Fibroblast of the aortic adventitia (primary cell): ENCODE data around the gene HDDC3. TPM values are rescaled to one million over a fixed set of nuclear protein-coding genes. Genes with fewer than 3 reads are reported as not detected.

Source experiments
- DNase-seq: peaks from one replicate; pipeline ENCODE4 v3.0.0-alpha.2; 2010; ENCODE audit warnings: low read depth
- H3K4me3 ChIP-seq: 2 replicates; pipeline ENCODE4 v1.5.1; 2011; ENCODE audit warnings: low read depth, mild to moderate bottlenecking, control low read depth, low read length, moderate library complexity
- total RNA-seq: library from RNA; depleted of rRNA; stranded (reverse); fragments of >200 nt; gene quantifications from 2 replicates; pipeline ENCODE4 v1.2.3, GENCODE V29; 2012; ENCODE audit warnings: low replicate concordance
- TF ChIP-seq, protein P1 (sequence below): IDR thresholded peaks from 2 replicates; pipeline ENCODE4 v1.5.1; 2011; ENCODE audit warnings: mild to moderate bottlenecking, low read length, control low read depth, inconsistent platforms; ENCODE audit not compliant: insufficient read depth

HDDC3 gene, protein sequence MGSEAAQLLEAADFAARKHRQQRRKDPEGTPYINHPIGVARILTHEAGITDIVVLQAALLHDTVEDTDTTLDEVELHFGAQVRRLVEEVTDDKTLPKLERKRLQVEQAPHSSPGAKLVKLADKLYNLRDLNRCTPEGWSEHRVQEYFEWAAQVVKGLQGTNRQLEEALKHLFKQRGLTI
- 4.3 and 12.9 TPM in 2 replicates for total RNA-seq

DNA sequence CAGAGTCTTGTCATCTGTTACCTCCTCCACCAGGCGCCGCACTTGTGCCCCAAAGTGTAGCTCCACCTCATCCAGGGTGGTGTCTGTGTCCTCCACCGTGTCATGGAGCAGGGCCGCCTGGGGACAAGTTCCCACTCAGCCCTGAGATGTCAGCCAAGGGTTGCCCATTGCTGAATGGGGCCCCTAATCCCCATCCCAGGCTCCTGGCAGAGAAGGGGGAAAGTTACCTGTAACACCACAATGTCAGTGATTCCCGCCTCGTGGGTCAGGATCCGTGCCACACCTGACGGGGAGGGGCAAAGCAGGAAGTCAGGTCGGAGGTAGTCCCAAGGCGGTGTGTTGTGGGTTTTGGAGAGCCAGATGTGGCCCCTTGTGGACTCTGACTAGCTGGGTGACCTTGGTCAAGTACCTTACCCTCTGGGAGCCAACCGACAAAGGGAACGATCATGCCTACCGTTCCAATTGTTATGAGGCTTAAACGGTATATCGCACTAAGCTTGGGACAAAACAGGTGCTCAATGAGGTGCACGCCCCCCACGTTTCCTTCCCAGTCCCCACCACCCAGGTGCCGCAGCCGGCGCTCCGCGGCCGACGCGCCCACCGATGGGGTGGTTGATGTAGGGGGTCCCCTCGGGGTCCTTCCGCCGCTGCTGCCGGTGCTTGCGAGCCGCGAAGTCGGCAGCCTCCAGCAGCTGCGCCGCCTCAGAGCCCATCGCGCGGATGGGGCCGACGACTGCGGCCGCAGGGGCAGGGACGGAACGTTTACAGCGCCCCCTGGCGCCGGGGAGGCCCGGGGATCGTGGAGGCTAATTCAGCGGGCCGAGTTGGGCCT, at the start of gene HDDC3:
TSS of gene HDDC3 (minus strand) at position 722 of the 832 bp plus-strand sequence. CDS start at position 713, 9 bp downstream.
- peak within 1 kb of the TSS; percentile 92 for H3K4me3 ChIP-seq
- TF ChIP-seq, protein P1, sequence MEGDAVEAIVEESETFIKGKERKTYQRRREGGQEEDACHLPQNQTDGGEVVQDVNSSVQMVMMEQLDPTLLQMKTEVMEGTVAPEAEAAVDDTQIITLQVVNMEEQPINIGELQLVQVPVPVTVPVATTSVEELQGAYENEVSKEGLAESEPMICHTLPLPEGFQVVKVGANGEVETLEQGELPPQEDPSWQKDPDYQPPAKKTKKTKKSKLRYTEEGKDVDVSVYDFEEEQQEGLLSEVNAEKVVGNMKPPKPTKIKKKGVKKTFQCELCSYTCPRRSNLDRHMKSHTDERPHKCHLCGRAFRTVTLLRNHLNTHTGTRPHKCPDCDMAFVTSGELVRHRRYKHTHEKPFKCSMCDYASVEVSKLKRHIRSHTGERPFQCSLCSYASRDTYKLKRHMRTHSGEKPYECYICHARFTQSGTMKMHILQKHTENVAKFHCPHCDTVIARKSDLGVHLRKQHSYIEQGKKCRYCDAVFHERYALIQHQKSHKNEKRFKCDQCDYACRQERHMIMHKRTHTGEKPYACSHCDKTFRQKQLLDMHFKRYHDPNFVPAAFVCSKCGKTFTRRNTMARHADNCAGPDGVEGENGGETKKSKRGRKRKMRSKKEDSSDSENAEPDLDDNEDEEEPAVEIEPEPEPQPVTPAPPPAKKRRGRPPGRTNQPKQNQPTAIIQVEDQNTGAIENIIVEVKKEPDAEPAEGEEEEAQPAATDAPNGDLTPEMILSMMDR, result peak; percentile 88
- DNase-seq, result peak; percentile 81

DNA sequence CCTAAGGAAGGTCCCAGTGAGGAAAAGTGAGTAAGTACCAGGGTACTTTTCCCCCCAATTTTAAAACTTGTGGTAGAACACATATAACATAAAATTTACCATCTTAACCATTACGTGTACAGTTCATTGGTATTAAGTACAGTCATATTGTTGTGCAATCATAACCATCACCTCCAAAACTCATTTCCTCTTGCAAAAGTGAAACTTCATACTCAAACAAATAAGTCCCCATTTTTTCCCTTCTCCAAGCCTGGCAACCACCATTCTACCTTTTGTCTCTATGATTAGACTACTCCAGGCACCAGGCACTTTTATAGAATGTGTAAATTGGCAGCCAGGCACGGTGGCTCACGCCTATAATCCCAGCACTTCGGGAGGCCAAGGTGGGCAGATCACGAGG, 49.8 kb upstream of the HDDC3 start:
- TF ChIP-seq, protein P1, result no peak
- no peak overlapping the region for H3K4me3 ChIP-seq
- DNase-seq, result peak; percentile 46

DNA sequence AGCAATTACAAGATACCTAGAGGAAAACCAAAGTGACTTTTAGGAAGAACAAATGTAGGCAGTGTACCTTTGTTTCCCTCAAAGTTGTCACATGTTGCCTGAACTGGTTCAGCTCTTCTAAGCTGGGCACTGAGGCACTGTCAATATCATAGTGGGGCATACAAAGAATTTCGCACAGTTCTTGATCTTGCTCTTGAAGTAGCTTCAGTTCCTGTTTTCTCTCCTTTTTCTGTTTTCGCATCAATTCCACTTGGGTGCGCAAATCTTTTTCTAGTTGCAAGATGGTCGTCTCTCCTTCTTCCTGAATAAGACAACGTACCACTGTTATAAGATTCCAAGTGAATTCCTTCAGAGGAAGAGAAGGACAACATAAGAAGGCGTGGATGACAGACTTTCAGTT, 49.3 kb upstream of the HDDC3 start:
- no peak overlapping the region for H3K4me3 ChIP-seq
- TF ChIP-seq, protein P1, result no peak
- DNase-seq, result no peak

DNA sequence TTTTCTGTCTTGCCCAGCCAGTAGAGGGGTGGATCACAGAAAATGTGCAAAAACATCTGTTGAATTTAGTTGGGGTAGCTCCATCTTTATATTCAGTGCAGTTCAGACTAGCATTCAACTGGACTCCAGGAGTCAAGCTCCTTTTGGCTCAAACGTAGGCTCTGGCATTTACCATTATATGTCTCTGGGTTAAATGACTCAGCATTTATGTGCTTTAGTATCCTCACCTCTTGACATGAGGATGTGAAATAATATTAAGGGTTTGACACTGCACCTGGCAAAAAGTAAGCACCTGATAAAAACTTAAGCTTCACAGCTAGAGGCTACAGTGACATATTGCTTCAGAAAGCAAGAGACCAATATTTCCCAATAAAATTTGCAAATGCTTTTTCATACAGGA, 47.2 kb upstream of the HDDC3 start:
- no peak overlapping the region for H3K4me3 ChIP-seq
- TF ChIP-seq, protein P1, result no peak
- DNase-seq, result peak; percentile 30

DNA sequence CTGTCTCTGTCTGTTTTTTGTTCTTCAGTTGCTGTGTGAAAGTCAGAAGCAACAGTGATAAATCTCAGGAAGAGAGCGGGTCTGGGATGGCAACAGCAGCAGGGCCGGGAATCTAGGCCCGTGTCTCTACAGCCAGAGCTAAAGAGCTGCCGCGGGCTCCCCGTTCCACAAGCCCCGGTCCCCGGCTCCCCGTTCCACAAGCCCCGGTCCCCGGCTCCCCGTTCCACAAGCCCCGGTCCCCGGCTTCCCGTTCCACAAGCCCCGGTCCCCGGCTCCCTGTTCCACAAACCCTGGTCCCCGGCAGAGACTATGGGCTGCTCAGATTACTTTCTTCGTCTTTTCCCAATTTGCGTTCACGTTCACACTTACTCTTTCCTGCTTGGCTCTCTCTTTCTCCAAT, 41.9 kb upstream of the HDDC3 start:
- TF ChIP-seq, protein P1, result no peak
- H3K4me3 ChIP-seq, result no peak overlapping the region
- no peak for DNase-seq

DNA sequence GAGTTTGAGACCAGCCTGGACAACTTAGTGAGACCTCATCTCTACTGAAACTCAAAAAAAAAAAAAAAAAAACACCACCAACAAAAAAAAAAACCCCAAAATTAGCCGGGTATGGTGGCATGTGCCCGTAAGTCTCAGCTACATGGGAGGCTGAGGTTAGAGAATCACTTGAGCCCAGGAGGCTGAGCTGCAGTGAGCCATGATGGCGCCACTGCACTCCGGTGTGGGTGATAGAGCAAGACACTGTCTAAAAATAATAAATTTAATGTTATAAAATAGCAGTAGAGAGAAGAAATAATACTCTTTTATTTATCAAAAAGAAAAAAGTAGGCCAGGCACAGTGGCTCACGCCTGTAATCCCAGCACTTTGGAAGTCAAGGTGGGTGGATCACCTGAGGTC, 39.8 kb upstream of the HDDC3 start:
- TF ChIP-seq, protein P1, result no peak
- H3K4me3 ChIP-seq, result no peak overlapping the region
- no peak for DNase-seq
